ENCODE measurements around the gene YIF1B.

Gene YIF1B

DNA sequence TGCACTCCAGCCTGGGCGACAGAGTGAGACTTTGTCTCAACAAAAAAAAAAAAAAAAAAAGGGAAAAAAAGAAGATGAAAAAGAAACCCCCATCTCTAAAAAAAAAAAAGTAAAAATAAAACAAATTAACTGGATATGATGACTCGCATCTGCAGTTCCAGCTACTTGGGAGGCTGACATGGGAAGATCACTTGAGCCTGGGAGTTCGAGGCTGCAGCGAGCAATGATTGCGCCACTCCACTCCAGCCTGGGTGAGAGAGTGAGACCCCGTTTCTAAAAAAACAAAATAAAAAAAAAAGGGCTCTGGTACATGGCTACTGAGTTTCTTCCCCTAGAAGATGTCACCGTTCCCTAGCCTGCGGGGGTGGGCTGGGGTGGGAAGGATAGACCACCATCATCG lies 17.5 kb upstream of the YIF1B start:
- no peak for DNase-seq (ENCODE audit: low read depth)

DNA sequence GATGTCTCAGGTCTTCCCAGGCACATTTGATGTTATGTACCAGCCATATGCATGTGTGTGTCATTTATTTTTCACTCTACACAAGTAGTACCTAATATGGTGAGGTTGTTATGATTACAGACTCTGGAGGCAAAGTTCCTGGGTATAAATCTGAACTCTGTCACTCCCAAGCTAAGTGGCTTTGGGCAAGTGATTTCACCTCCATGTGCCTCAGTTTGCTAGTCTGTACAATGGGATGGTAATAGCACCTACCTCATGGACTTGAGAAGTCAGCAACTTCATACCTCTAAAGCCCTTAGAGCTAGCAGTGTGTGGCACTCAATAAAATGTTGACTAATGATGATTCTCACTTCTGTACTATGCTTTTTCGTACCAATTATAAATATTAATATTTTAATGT lies 16.0 kb upstream of the YIF1B start:
- no peak for DNase-seq (ENCODE audit: low read depth)

DNA sequence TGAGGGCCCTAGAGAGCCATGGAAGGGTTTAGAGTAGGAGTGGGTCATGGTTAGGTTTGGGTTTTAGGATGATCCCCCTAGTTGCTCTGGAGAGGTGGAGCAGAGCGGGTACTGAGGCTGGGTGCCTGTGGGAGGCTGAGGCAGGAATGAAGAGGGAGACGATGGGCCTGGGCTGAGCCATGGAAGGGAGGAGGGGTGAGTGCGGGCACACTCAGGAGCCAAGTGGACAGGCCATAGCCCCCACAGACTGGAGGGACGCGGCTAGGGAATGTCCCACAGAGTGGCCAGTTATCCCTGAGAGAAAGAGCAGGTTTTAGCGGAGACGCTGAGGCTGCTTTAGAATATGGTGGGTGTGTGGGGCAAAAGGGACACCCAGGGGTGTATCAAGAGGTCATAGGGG lies 13.9 kb upstream of the YIF1B start:
- DNase-seq (ENCODE audit: low read depth): no peak

DNA sequence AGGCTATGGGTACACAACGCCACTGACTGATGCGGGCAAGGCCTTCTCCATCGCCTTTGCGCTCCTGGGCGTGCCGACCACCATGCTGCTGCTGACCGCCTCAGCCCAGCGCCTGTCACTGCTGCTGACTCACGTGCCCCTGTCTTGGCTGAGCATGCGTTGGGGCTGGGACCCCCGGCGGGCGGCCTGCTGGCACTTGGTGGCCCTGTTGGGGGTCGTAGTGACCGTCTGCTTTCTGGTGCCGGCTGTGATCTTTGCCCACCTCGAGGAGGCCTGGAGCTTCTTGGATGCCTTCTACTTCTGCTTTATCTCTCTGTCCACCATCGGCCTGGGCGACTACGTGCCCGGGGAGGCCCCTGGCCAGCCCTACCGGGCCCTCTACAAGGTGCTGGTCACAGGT lies 10.8 kb upstream of the YIF1B start:
- DNase-seq (ENCODE audit: low read depth): no peak

DNA sequence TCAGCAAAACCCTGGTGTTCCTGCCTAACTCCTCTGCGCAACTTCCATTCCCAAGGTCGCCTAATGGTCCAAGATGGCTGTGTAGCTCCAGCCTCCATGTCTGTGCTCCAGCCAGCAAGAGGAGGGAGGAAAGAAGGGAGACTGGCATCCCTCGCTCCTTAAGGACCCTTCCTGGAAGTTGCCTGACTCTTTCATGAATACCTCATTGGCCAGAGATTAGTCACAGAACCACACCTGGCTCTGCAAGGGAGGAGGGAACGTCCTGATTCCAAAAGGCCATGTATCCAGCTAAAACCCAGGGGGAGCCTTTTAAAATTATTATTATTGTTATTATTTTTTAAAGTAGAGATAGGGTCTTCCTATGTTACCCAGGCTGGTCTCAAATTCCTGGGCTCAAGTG lies 8.7 kb upstream of the YIF1B start:
- DNase-seq (ENCODE audit: low read depth): no peak

DNA sequence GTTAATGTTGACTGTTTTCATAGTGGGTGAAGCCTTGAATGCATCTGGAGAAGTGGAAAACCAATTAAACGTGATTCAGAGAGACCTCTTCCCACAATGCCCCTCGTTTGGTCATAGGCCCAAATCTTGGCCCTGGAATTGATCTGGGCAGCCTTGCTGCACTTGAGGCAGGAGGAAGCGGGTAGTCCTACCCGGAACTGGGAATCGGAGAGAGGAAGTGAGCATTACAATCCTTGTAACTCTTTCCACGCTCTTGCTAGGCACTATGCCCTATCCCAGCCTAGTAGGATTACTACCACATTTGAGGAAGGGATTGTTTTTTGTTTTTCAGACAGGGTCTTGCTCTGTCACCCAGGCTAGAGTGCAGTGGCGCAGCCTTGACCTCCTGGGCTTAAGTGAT lies 7.5 kb upstream of the YIF1B start:
- no peak for DNase-seq (ENCODE audit: low read depth)

DNA sequence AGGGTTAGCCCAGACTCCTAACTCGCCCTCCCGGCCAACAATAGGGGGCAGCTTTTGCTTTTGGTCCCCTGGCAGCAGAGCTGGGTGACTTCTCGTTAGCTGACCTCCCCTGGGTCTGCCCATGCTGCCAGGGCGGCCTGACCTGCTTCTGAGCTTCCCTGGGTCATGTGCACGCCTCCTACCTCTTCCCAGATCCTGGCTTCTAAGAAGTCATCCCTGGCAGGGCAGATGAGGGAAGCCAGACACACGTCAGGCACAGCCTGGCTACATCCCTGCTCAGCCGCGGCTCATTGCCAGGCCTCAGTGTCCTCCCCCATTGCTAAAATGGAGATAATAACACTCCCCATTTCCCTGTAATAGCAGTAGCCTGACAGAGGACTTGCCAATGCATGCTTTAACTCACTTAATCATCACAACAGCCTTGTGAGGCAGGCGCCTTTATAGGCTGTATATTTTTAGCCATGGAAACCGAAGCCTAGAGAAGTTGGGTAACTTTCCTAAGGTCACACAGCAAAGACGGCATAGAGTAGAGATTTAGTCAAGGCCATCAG lies 6.0 kb upstream of the YIF1B start:
- no peak for DNase-seq (ENCODE audit: low read depth)

DNA sequence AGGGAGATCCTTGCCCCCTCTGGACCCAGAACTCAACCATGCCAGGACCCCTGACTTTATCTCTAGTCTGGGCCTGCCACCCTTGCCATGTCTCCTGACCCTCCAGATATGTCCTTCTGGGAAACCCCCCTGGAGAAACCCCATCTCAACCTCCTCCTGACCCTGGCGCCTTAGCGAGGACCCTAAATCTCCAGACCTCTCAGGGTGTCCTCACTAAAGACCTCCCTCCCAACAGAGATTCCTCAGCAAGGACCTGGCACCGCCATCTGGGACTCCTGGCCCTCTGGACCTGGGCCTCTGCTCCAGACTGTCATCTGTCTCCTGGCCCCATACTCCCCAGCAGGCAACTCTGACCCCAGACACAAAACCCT lies 5.2 kb upstream of the YIF1B start:
- DNase-seq (ENCODE audit: low read depth): no peak

DNA sequence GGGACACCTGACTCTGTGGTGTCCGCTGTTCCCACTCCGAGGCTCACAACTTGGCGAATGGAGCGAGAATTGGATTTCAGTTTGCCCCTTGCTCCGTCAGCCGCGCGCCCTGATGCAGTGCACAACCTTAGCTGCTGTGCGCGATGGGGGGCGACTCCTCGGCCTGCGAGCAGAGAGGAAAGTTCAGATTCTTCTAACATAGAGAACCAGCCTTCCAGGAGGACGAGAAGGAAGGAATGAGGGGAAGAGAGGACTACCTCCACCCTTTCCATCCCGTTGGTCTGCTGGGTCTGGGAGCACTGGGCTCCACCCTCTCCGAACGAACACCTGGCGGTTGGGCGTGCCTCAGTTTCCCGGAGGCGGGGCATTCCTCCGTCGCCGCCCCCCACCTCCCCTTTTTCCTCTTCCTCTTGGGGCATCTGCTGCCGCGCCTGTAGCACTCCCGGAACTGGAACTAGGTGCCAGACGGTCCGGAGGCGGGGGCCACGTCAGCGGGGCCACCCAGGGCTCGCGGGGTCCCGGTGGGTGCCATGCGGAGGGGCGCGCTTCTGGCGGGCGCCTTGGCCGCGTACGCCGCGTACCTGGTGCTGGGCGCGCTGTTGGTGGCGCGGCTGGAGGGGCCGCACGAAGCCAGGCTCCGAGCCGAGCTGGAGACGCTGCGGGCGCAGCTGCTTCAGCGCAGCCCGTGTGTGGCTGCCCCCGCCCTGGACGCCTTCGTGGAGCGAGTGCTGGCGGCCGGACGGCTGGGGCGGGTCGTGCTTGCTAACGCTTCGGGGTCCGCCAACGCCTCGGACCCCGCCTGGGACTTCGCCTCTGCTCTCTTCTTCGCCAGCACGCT lies 3.9 kb upstream of the YIF1B start, which contains the start of gene KCNK6:
Gene KCNK6 (plus strand): TSS at position 425 of the 838 bp plus-strand sequence. CDS start 106 bp downstream, at position 531.
- peak; percentile 45 for DNase-seq (ENCODE audit: low read depth)

DNA sequence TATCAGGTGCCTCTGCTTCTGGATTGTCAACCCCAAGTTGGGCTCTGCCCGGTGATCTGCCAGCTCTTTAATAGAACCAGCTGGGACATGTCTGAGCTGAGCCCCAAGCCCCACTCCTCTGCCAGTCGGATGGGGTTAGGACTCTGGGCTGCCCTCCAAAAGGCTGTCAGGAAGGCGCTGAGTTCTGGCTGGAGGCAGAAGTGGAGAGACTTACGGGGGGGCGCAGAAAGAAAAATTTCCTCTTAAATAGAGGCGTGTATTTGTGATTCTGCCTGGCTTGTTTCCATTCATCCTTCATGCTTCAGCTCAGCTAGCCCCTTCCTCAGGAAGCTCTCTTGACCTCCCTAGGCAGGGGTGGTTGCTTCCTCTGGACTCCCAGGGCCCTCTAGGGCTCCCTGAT lies 2.9 kb upstream of the YIF1B start:
- DNase-seq (ENCODE audit: low read depth): no peak

DNA sequence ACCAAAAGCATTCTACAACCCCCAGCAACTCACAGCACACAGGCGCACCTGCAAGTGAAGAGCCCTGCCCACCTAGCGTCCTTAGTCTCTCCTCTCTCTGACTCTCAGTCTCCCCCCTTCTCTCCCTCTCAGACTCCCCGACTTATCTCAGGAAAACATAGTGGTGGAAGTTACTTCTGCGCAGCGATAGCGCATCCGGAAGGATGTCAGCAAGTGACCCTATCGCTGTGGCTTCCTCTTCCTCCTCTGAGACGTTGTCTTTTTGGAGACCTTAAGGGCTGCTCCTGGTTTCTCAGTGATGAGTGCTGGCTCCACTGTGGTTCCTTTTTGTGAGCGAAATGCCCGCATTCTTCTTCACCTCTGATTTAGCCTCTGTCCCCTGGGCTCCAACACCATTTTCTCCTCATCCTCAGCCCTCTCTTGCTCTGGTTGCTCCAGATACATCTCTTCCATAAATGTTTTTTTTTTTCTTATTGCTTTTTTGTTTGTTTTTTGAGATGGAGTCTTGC lies 1.4 kb upstream of the YIF1B start:
- DNase-seq (ENCODE audit: low read depth): no peak

DNA sequence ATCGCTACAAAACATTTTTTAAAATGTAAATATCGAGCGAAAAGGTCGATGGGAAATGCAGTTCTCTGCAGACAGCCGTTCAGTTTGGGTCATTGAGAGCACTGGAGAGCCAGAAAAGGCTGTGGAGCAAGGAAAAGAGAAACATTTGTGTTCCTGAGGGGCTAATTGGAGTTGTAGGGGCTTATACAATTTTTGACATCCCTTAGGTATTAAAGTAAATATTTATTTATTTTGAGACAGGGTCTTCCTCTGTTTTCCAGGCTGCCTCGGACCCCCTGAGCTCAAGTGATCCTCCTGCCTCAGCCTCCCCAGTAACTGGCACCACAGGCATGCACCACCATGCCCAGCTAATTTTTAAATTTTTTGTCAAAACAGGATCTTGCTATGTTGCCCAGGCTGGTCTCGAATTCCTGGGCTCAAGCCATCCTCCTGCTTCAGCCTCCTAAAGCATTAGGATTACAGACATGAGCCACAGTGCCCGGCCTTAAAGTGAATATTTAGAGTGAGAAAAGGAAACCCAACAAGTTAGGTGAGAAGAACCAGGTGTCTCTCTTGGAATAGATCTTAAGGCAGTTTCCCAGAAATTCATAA lies 825 bp upstream of the YIF1B start:
- no peak for DNase-seq (ENCODE audit: low read depth)

DNA sequence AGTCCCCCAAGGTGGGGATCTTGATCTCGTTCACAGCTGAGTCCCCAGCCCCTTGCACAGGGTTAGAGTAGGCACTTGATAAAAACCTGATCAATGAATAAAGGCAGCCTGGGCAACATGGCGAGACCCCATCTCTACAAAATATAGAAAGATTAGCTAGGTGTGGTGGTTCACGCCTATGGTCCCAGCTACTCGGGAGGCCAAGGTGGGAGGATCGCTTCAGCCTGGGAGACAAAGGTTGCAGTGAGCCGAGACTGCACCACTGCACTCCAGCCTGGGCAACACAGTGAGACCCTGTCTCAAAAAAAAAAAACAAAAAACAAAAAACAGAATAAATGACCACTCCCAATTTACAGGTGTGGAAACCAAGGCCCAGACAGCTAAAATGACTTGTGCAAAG lies 4.8 kb downstream of the YIF1B start:
- DNase-seq (ENCODE audit: low read depth): no peak

DNA sequence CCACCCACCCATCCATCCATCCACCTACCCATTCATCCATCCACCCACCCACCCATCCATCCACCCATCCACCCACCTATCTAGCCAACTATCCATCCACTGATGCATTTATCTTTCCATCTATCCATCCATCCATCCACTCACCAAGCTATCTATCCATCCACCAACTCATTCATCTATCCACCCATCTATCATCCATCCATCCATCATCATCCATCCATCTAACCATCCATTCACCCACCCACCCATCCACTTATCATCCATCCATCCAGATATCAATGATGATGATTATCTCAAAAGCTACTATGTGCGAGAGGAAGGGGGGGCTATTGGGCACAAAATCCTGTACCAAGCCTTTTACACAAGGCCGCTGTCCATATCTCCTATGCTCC lies 5.5 kb downstream of the YIF1B start:
- DNase-seq (ENCODE audit: low read depth): no peak

DNA sequence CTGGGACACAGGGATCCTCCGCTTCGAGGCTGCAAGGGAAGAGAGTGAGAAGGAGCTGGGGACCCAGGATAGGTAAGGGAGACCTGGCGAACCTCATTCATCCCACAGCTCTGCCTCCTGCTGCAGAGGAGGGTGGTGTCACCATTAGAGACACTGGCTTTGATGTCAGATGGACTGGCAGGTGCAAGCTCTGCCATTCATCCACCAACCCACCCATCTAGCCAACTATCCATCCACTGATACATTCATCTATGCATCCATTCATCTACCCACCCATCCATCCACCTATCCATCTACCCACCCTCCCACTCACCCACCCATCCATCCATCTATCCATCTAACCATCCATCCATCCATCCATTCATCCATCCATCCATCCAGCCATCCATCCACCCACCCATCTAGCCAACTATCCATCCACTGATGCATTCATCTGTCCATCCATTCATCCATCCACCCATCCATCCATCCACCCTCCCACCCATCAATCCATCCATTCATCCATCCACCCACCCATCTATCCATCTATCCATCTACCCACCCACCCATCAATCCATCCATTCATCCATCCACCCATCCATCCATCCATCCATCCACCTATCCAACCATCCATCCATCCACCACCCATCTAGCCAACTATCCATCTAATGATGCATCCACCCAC lies 6.0 kb downstream of the YIF1B start:
- DNase-seq (ENCODE audit: low read depth): no peak

DNA sequence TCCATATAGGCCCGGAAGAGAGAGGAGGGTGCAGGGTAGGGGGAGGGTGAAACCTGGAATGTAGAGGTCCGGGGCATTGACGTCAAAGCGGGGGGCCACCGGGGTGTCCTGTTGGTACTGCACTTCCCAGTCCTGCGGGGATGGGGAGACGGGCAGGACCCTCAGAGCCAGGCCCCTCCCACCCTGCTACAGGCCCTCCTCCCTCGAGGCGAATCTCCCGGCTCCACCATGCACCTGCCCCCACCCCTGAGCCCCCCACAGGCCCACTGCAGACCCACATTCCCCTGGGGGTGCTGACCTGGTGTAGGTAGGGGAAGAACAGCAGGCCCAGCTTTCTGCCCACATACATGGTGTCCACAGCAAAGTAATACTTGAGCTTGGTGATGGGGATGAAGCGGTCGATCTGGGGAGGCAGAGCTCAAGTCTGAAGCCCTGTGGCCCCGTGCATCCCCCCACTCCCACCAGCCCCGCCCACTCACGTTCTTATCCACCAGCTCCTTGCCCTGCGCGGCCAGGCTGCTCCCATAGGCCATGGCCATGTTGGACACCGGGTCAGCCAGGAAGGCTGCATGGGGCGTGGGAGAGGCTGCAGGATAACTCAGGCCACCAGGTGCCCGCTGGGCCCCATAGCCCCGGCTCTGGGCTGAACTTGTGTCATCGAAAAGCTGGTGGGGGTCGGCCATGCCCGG lies 6.7 kb downstream of the YIF1B start:
- no peak for DNase-seq (ENCODE audit: low read depth)

DNA sequence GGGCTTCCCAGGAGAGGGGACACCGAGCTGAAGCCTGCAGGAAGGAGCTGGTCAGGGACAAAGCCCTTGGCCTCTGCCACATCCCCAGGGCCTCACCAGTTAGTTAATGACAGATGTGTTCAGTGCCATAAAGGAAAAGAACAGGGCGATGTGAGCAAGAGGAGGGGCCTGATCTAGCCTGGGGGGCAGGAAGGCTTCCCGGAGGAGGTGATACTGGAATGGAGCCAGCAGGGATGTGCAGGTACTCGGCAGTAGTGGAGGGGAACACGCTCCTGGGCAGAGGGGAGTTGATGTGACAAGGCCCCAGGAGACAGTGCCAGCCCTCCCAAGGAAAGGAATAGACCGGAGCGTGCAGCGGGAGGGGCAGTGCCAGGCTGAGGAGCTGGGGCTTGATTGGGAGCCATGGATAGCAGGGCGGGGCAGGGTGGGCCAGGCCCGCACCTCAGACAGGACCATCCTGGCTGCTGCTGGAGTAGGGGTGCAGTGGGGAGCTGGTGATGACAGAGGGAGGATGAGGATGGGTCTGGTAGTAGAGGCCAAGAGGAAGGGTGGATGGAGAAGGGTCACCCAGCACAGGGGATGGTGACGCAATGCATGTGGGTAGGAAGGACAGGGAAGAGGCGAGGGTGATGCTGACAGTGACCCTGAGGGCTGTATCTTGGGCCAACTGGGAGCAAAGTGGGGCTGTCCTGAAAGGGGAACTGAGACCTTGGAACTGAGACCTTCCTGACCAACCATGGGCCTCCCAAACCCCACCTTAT lies 7.6 kb downstream of the YIF1B start:
- no peak for DNase-seq (ENCODE audit: low read depth)

DNA sequence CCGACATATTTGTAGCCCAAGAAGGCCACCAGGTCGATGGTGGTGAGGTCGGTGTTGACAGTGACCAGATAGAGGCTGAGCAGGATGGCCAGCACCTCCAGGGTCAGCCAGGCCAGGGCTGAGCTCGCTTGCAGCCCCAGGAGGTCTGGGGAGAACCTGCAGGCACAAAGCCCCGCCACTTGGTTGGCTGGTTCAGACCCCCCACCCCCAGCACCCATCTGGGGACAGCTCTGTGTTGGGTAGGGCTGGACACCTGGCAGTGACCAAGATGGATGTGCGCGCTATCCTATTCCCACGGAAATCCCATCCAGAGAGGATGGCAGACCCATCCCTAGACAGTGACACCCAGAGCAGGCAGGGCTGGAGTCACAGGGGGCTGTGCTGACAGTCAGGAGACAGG lies 8.2 kb downstream of the YIF1B start:
- DNase-seq (ENCODE audit: low read depth): no peak

DNA sequence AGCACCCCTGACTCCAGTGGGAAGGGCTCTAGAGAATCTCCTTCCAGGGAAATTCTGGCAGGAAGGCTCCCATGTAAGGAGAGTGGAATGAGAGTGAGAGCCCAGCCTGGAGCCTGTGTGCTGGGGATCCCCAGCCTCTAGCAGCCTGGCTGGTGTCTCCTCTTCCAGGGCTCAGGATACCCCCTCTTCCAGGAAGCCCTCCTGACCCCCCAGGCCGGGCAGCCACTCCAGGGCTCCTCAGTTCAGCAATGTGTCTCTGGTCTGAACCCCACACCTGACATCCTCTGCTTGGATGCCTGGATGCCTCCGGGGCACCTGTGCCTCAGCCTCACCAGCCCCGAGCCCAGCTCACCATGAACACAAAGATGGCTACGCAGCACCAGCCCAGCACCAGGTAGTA lies 8.7 kb downstream of the YIF1B start:
- no peak for DNase-seq (ENCODE audit: low read depth)

DNA sequence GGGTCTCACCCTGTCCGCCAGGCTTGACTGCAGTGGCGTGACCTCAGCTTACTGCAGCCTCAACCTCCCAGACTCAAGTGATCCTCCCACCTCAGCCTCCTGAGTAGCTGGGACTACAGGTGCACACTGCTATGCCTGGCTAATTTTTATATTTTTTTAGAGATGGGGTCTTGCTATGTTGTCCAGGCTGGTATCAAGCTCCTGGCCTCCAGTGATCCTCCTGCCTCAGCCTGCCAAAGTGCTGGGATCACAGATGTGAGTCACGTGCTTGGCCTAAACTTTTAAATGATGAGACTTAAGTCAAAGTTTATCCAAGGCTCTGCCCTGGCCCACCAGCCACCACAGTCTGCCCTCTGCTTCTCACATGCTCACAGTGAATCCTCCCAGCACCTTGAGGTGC lies 9.5 kb downstream of the YIF1B start:
- DNase-seq (ENCODE audit: low read depth): no peak

DNA sequence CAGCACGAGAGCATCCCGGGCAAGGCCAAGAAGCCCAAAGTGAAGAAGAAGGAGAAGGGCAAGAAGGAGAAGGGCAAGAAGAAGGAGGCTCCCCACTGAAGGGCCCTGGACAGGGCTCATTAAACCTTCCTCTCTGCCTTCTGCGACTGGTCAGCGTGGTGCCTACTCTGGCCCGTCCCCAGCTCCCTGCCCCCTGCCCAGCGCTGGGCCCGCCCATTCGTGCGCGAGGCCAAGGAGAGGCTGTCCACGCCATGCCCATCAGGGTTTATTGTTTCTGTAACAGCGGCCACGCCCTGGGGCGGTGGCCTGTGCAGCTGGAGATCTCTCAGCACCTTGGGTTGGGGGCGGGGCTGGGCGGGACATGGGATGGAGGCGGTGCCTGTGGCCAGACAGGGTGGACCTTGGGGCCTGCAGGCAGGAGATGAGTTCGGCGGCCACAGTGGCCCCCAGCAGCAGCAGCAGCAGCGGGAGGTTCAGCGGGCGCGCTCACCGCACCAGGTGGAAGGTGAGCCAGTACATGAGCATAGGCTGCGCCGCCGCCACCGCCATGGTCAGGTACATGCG lies 10.8 kb downstream of the YIF1B start:
- no peak for DNase-seq (ENCODE audit: low read depth)
